HG02678 (cell line): Measurements from ENCODE around the gene PUS7.
"Not testable (repeated sequence)": the region's sequence is repeated elsewhere in the genome, so short reads cannot be mapped to it uniquely, and the experiment has no call there.

Source experiments
- ATAC-seq: cut with Tn5 transposase; IDR thresholded peaks from one replicate; pipeline ENCODE4 v1.9.1; 2021; ENCODE audit warnings: mild to moderate bottlenecking, moderate library complexity; ENCODE audit not compliant: unreplicated experiment

PUS7 gene

DNA sequence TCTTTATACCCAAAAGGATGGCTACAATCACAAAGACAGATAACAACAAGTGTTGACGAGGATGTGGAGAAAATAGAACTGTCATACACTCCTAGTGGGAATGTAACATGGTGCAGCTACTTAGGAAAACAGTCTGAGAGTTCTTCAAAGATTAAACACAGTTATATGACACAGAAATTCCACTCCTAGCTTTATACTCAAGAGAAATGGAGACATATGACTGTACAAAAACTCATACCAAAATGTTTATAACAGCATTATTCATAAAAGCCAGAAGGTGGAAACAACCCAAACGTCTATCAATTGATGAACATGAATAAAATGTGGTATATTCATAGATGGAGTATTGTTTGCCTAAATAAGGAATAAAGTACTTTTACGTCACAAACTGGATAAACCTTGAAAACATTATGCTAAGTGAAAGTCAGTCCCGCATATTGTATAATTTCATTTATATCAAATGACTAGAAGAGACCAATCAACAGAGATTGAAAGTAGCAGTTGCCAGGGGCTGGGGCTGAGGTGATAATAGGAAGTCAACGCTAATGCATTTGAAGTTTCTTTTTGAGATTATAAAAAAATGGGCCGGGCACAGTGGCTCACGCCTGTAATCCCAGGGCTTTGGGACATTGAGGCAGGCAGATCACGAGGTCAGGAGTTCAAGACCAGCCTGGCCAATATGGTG, 71.8 kb downstream of the PUS7 start:
- ATAC-seq = no peak

DNA sequence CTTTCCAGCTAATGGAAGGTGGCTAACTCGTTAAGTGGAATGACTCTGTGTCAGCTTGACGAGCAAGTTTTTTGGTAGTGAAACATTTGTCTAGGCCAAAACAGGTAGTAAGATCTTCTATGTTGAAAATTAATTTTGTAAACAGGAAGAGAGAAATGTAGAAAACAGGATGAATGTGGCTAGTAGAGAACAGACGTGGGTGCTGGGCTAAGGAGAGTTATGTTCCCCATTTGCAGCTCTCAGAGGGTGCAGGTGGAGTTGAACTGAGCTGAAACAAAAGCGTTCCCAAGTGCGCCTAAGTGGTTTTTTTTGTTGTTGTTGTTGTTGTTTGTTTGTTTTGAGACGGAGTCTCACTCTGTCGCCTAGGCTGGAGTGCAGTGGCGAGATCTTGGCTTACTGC, 73.9 kb downstream of the PUS7 start:
- ATAC-seq = peak; percentile 79

DNA sequence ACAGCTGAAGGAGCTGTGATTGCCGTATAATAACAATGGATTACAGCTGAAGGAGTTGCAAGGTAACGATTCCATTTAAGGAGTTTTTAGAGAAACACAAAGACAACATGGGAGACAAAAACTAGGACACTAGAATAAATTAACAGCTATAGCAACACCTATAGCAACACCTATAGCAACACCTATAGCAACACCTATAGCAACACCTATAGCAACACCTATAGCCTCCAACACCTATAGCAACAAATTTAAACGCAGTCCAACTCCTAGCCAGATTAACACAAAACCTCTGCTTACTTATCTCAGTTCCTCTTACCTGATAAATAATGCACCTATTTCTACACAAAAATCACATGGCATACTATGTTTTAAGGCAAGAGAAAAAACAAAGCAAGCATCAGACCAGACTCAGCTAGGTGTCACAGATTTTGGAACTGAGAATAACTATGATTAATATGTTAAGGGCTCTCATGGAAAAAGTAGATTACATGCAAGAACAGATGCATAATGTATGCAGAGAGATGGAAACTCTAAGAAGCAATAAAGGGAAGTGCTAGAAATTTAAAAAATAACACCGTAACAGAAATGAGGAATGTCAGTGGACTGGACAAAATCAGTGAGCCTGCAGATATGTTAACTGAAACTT, 77.6 kb downstream of the PUS7 start:
- ATAC-seq = no peak

DNA sequence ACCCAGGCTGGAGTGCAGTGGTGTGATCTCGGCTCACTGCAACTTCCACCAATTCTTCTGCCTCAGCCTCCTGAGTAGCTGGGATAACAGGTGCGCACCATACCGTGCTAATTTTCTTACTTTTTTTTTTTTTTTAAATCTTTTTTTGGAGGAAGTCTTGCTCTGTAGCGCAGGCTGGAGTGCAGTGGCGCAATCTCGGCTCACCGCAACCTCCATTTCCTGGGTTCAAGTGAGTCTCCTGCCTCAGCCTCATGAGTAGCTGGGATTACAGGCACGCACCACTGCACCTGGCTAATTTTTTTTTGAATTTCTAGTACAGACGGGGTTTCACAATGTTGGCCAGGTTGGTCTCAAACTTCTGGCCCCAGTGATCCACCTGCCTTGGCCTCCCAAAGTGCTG, 79.9 kb downstream of the PUS7 start:
- ATAC-seq = not testable (repeated sequence)

DNA sequence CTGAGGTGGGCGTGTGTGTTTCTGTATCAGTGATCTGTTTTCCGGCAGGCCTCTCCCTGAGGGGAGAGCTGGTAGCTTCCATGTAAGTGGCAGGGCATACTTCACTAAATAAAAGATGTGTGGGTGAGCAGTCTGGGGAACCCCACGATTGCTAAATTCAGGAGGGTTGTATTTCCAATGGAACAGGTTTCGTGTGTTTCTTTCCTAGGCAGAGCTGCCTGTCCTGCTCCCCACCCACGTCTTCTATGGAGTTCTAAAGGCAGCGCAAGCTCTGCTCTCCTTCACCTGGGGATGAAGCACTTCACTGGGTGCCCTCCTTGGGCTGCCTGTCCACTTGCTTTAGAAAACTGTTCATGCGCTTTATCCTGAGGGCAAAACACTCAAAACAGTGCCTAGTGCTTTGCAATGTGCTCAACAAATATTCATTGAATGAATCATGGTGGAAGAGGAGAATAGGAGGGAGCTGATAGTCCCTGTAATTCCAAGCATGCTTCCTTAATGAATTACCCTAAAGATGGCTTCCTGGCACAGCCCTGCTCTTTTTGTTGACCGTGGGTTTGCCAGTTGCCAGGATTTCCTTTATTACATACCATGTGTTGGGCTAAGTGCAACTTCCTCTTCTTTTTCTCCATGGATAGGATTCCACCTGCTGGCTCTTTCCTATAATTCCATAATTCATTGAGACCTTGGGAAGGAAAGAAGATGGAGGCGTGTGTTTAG, 82.7 kb downstream of the PUS7 start:
- ATAC-seq = no peak

DNA sequence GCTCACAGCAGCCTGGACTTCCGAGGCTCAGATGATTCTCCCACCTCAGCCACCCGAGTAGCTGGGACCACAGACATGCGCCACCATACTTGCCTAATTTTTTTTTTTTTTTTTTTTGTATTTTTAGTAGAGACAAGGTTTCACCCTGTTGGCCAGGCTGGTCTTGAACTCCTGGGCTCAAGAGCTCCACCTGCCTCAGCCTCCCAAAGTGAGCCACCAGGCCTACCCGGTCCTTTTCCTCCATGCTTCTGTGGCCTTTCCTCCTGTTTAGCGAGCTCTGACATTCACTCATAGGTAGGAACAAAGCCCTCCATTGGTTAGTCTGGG, 83.3 kb downstream of the PUS7 start:
- no peak for ATAC-seq

DNA sequence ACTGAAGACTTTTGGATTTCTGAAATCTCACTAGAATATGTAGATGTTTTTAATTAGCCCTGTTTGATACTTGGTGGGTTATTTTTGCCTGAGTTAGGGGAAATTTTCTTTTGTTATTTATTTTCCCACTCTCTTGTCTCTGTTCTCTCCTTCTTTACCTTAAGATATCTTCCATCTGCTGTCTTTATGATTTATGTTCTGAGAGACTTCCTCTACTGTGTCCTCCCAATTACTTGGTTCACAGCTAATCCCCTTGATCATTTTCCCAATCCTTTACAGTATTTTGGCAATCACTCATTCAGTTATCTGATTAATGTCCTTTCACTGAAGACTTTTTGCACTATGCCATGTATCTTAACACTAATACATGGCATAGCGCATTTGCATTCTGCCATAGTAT, 83.8 kb downstream of the PUS7 start:
- ATAC-seq = no peak

DNA sequence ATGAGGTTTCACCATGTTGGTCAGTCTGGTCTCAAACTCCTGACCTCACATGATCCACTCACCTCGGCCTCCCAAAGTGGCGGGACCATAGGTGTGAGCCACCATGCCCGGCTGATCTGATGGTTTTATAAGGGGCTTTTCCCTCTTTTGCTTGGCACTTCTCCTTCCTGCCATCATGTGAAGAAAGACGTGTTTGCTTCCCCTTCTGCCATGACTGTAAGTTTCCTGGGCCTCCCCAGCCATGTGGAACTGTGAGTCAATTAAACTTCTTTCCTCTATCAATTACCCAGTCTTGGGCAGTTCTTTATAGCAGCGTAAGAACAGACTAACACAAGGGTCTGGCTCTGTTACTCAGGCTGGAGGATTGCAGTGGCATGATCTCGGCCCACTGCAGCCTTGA, 84.7 kb downstream of the PUS7 start:
- not testable (repeated sequence) for ATAC-seq

DNA sequence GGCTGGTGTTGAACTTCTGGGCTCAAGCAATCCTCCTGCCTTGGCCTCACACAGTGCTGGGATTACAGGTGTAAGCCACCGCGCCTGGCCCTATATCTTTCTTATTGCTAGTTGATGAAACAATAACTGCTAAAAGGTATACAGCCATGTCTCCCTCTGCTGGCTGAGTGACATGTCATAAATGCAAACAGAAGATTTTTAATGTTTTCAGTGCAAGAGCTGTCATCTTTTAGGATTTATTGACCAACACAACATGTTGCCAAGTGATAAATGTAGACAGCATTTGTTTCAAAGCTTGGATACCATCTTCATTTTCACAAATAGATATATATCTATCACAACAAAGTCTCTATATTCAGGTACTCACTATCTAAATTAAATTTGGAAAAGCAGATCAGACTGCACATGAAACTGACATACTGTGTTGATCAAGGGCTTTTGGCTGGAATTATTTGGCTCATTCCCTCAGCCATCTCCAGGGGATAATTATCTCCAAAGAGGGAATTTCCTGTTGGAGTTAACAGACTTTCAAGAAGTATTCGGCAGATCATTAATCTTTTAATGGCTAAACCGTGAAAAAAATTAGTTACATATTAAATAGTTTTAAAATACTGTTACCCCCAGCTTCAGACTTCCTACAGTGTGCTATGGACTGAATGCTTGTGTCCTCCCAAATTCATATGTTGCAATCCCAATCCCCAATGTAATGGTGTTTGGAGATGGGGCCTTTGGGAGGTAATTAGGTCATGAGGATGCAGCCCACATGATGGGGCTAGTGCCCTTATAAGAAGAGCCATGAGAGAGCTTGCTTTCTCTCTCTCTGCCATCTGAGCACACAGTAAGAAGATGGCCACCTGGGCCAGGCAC, 92.1 kb downstream of the PUS7 start:
- ATAC-seq = peak; percentile 65

DNA sequence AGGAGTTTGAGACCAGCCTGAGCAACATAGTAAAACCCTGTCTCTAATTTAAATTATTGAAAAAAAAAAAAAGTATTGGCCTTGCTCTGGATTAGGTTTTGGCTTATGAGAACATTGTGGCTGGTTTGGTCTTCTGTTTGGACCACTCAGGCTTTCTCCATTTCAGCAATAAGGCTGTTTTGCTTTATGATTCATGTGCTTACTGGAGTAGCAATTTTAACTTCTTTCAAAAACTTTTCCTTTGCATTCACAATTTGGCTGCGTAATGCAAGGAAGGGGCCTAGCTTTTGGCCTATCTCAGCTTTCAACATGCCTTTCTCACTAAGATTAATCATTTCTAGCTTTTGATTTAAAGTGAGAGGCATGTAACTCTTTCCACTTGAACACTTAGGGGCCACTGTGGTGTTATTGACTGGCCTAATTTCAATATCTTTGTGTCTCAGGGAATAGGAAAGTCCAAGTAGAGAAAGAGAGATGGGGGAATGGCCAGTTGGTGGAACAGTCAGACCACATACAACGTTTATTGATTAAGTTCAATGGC, 95.4 kb downstream of the PUS7 start:
- ATAC-seq = no peak

DNA sequence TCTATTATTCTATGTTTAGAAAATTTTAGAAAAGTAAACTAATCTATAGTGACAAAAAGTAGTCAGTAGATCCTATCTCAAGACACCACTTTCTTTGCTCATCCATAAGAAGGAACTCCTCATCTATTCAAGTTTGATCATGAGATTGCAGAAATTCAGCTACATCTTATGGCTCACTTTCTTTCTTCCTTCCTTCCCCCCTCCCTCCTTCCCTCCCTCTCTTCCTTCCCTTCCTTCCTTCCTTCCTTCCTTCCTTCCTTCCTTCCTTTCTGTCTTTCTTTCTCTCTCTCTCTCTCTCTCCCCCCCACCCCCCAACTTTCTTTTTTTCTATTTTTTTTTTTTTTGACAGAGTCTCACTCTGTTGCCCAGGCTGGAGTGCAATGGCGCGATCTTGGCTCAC, 98.1 kb downstream of the PUS7 start:
- ATAC-seq = no peak

DNA sequence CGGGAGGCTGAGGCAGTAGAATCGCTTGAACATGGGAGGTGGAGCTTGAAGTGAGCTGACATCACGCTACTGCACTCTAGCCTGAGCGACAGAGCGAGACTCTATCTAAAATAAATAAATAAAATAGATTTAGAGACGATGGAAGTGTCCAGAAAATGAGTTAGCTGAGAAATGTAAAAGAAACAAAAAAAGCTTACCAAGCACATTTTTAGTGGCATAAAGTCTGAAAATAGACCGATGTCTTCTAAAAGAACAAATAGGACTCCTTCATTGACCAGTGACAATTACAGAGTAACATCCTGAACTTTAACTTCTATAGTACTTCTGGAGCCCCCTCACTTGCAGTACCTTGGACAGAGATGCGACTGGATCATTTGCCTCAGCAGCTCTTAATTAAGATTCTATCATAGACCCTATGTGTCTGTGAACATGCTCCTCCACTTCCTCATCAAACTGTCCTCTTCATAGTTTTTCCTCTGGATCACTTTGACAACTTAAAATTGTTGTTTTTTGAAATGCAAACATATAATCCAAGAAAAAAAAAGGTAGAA, 108.1 kb downstream of the PUS7 start:
- ATAC-seq = no peak

DNA sequence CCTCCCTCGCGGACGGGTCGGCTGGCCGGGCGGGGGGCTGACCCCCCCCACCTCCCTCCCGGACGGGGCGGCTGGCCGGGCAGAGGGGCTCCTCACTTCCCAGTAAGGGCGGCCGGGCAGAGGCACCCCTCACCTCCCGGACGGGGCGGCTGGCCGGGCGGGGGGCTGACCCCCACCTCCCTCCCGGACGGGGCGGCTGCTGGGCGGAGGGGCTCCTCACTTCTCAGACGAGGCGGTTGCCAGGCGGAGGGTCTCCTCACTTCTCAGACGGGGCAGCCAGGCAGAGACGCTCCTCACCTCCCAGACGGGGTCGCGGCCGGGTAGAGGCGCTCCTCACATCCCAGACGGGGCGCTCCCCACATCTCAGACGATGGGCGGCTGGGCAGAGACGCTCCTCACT, 111.3 kb downstream of the PUS7 start:
- not testable (repeated sequence) for ATAC-seq

DNA sequence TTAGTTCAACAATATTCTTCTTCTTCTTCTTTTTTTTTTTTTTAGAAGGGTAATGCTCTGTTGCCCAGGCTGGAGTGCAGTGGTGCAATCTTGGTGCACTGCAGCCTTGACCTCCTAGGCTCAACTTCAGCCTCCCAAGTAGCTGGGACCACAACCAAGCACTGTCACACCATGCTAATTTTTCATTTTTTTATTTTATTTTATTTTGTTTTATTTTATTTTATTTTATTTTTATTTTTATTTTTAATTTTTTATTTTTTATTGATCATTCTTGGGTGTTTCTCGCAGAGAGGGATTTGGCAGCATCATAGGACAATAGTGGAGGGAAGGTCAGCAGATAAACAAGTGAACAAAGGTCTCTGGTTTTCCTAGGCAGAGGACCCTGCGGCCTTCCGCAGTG, 112.3 kb downstream of the PUS7 start:
- ATAC-seq = not testable (repeated sequence)

DNA sequence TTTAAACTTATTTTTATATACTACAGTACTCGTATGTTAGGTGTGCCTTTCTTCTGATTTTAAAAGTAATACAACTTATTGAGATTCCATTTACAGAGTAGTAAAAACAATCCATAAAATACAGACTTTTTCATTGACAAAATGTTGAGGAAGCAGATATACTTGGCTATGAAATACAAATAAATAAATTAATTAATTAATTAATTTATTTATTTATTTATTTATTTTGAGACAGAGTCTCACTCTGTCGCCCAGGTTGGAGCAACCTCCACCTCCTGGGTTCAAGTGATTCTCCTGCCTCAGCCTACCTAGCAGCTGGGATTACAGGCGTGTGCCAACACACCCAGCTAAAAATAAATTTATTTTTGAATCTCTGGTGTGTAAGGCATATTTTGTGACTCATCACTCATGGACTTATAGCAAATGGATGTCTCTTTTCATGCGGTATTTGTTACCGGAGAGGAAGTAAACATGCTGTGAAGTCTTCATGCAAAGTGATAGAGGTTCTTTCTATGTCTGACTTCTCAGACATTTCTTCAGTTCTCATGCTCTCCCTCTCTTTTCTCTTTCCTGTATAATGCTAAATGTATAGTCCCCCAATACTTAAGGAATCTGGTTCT, 113.2 kb downstream of the PUS7 start:
- no peak for ATAC-seq
